SK-N-SH (cell line): ENCODE results near the gene CYP26B1. TPM values are rescaled to one million over a fixed set of nuclear protein-coding genes. Genes with fewer than 3 reads are reported as not detected.
A peak's percentile ranks its signal among the peaks of the same experiment; 100 is the strongest.

Source experiments
- CTCF ChIA-PET: fragments of 300-600, 350-600 bp; formaldehyde crosslinking; extraction: SDS; loops from one replicate; lab custom pipeline; 2021; lab: Yijun Ruan, JAX
- POLR2A ChIA-PET: fragments of 350-600 bp; sonication (Branson Sonifier 250); formaldehyde crosslinking; extraction: SDS; loops from one replicate; lab custom pipeline; 2020; ENCODE audit warnings: antibody characterized with exemption, inconsistent platforms; lab: Yijun Ruan, JAX
- DNase-seq: peaks from one replicate; pipeline ENCODE4 v3.0.0; 2012
- H2AFZ ChIP-seq: fragments of 200-600 bp; sonication (generic); 2 replicates; pipeline ENCODE4 v1.8.1; 2016; ENCODE audit warnings: antibody characterized with exemption, mild to moderate bottlenecking, low read depth
- H3F3A ChIP-seq: fragments of 200-600 bp; sonication (generic); replicated peaks from 2 replicates; pipeline ENCODE3; 2016; ENCODE audit warnings: antibody characterized with exemption, mild to moderate bottlenecking; ENCODE audit not compliant: insufficient read depth
- H3K27ac ChIP-seq, 2 experiments: fragments of 200-500 bp in 1 of 2; fragments of 200-600 bp in 1 of 2; sonication (Bioruptor generic) in 1 of 2; sonication (generic), shearing (Covaris generic) in 1 of 2; 2 replicates each; pipeline versions ENCODE4 v1.5.1 to v1.6.1; 2014 to 2016; ENCODE audit warnings: low read depth in 2 of 2, inconsistent platforms in 1 of 2, low read length in 1 of 2, mild to moderate bottlenecking in 1 of 2, mixed read lengths in 1 of 2
- H3K27me3 ChIP-seq: fragments of 200-600 bp; sonication (generic), shearing (Covaris generic); 2 replicates; pipeline ENCODE4 v1.6.1; 2016; ENCODE audit warnings: mixed run types; ENCODE audit not compliant: insufficient read depth
- H3K36me3 ChIP-seq, 2 experiments: fragments of 200-500 bp in 1 of 2; fragments of 200-600 bp in 1 of 2; sonication (Bioruptor generic) in 1 of 2; sonication (generic) in 1 of 2; replicated peaks in 1 of 2; 2 replicates each; pipeline versions ENCODE3 to v1.5.1; 2014 to 2016; ENCODE audit warnings: low read length in 1 of 2, mild to moderate bottlenecking in 1 of 2; ENCODE audit not compliant: insufficient read depth in 2 of 2, control insufficient read depth in 1 of 2
- H3K4me1 ChIP-seq, 2 experiments: fragments of 200-500 bp in 1 of 2; fragments of 200-600 bp in 1 of 2; sonication (Bioruptor generic) in 1 of 2; sonication (generic), shearing (Covaris generic) in 1 of 2; 2 replicates each; pipeline versions ENCODE4 v1.5.1 to v1.6.1; 2014 to 2016; ENCODE audit warnings: low read depth in 1 of 2, low read length in 1 of 2, mixed run types in 1 of 2; ENCODE audit not compliant: insufficient read depth in 2 of 2, control insufficient read depth in 1 of 2
- H3K4me2 ChIP-seq: fragments of 200-600 bp; sonication (generic), shearing (Covaris generic); 2 replicates; pipeline ENCODE4 v1.6.1; 2017; ENCODE audit warnings: mixed run types
- H3K4me3 ChIP-seq, 2 experiments: fragments of 200-500 bp in 1 of 2; fragments of 200-600 bp in 1 of 2; sonication (Bioruptor generic) in 1 of 2; sonication (generic), shearing (Covaris generic) in 1 of 2; 2 replicates each; pipeline versions ENCODE4 v1.5.1 to v1.8.1; 2014 to 2016; ENCODE audit warnings: low read depth in 2 of 2, inconsistent platforms in 1 of 2, low read length in 1 of 2, mild to moderate bottlenecking in 1 of 2, mixed read lengths in 1 of 2, moderate library complexity in 1 of 2
- H3K79me2 ChIP-seq: fragments of 200-600 bp; sonication (generic); 2 replicates; pipeline ENCODE4 v1.8.1; 2017; ENCODE audit warnings: mild to moderate bottlenecking; ENCODE audit not compliant: insufficient read depth
- H3K9ac ChIP-seq: fragments of 200-600 bp; sonication (generic); 2 replicates; pipeline ENCODE4 v1.6.1; 2017; ENCODE audit warnings: mixed run types
- H3K9me2 ChIP-seq: fragments of 200-600 bp; sonication (generic); 2 replicates; pipeline ENCODE4 v1.6.1; 2017; ENCODE audit warnings: mixed run types
- H3K9me3 ChIP-seq: fragments of 200-600 bp; sonication (generic); 2 replicates; pipeline ENCODE4 v1.6.1; 2017; ENCODE audit warnings: mixed run types, mild to moderate bottlenecking, moderate library complexity
- H4K20me1 ChIP-seq: fragments of 200-600 bp; sonication (generic); 2 replicates; pipeline ENCODE4 v1.6.1; 2017; ENCODE audit warnings: mild to moderate bottlenecking, mixed run types; ENCODE audit not compliant: insufficient read depth
- EZH2phosphoT487 ChIP-seq: fragments of 200-600 bp; sonication (generic); IDR thresholded peaks from 2 replicates; pipeline ENCODE4 v1.6.1; 2017; ENCODE audit warnings: low read depth, mixed run types, mild to moderate bottlenecking, antibody characterized with exemption, moderate library complexity, borderline replicate concordance
- FOXJ3 ChIP-seq: sonication (generic); formaldehyde crosslinking; IDR thresholded peaks from 2 replicates; pipeline ENCODE4 v1.5.1; 2020; ENCODE audit warnings: mild to moderate bottlenecking, missing genetic modification reagents
- FOXM1 ChIP-seq: IDR thresholded peaks from 2 replicates; pipeline ENCODE4 v1.4.0; 2012; ENCODE audit warnings: low read depth, mild to moderate bottlenecking
- GATA2 ChIP-seq: sonication (generic); formaldehyde crosslinking; IDR thresholded peaks from 2 replicates; pipeline ENCODE4 v1.5.0; 2020; ENCODE audit warnings: mild to moderate bottlenecking, missing genetic modification reagents
- IRF3 ChIP-seq: fragments of 150-350 bp; IDR thresholded peaks from 2 replicates; pipeline ENCODE4 v1.6.1; 2016; ENCODE audit warnings: mild to moderate bottlenecking, low read depth, low read length
- MAX ChIP-seq: IDR thresholded peaks from 2 replicates; pipeline ENCODE4 v1.4.0; 2012; ENCODE audit warnings: low read depth
- MEF2A ChIP-seq: IDR thresholded peaks from 2 replicates; pipeline ENCODE4 v1.4.0; 2012; ENCODE audit warnings: low read depth, borderline replicate concordance
- NRF1 ChIP-seq: IDR thresholded peaks from 2 replicates; pipeline ENCODE4 v1.6.1; 2012; ENCODE audit warnings: low read depth, mild to moderate bottlenecking, low read length
- PBX3 ChIP-seq: IDR thresholded peaks from 2 replicates; pipeline ENCODE4; 2012
- RFX5 ChIP-seq: IDR thresholded peaks from 2 replicates; pipeline ENCODE4 v1.6.1; 2012; ENCODE audit warnings: mild to moderate bottlenecking, improper control_type of control experiment, low read length
- RXRA ChIP-seq: IDR thresholded peaks from 2 replicates; pipeline ENCODE4 v1.4.0; 2012; ENCODE audit warnings: low read depth, mild to moderate bottlenecking, borderline replicate concordance
- TAF1 ChIP-seq: IDR thresholded peaks from 2 replicates; pipeline ENCODE4 v1.6.1; 2012; ENCODE audit warnings: low read depth, mild to moderate bottlenecking, low read length, moderate library complexity, borderline replicate concordance
- TCF12 ChIP-seq: IDR thresholded peaks from 2 replicates; pipeline ENCODE4 v1.4.0; 2012
- TEAD4 ChIP-seq: IDR thresholded peaks from 2 replicates; pipeline ENCODE4 v1.4.0; 2012; ENCODE audit warnings: mild to moderate bottlenecking, borderline replicate concordance; ENCODE audit not compliant: insufficient read depth
- USF1 ChIP-seq: IDR thresholded peaks from 2 replicates; pipeline ENCODE4 v1.4.0; 2012; ENCODE audit warnings: low read depth, borderline replicate concordance
- ZBTB33 ChIP-seq: IDR thresholded peaks from 2 replicates; pipeline ENCODE4 v1.4.0; 2012; ENCODE audit warnings: low read depth, borderline replicate concordance
- WGBS: methylation state at CpG from one replicate; pipeline ENCODE4 v1.1.6; 2017; ENCODE audit warnings: low lambda C conversion rate; 5-methylcytosine and 5-hydroxymethylcytosine counted together
- polyA plus RNA-seq, 3 experiments: library from polyadenylated mRNA; depleted of rRNA; stranded (reverse); fragments of >200 nt; gene quantifications; 2 replicates each; pipeline ENCODE4 v1.2.3, GENCODE V29; 2012

CYP26B1 gene
- polyA plus RNA-seq, 1 of the 3 experiments (the other 2 are of a cell fraction): 0.33 TPM

GRCh38 chr2:72145658-72146329, 1.9 kb downstream of the CYP26B1 start:
- H3K27ac ChIP-seq: no peak overlapping the region
- H3K79me2 ChIP-seq: no peaks in the 10 kb centered on the region
- CTCF ChIA-PET: no interaction called here
- peak overlapping the region in 1 of 2 experiments; percentile 41; a peak in 2 of 4 replicates for H3K4me3 ChIP-seq
- no peaks in the 10 kb centered on the region for H4K20me1 ChIP-seq
- no peak overlapping the region for H3K9ac ChIP-seq
- peak; percentile 30 for DNase-seq
- H2AFZ ChIP-seq: no peak overlapping the region
- TF ChIP-seq GATA2 (CRISPR knock-in tag): no peak
- no peak for TF ChIP-seq FOXM1
- no peak for TF ChIP-seq PBX3
- TF ChIP-seq FOXJ3 (CRISPR knock-in tag): no peak
- no peak for TF ChIP-seq USF1
- no peak for TF ChIP-seq TEAD4
- no peak for TF ChIP-seq NRF1
- TF ChIP-seq RXRA: no peak
- POLR2A ChIA-PET: no interaction called here
- 16% methylated on average over 30 of the region's 33 CpGs for WGBS
- H3K27me3 ChIP-seq: peaks cover 56% of the 10 kb centered on the region
- no peaks in the 10 kb centered on the region for H3F3A ChIP-seq
- H3K9me2 ChIP-seq: no peaks in the 10 kb centered on the region
- H3K4me1 ChIP-seq: peaks cover 5 to 34% of the 10 kb centered on the region in 2 experiments; a peak in 2 of 4 replicates
- H3K4me2 ChIP-seq: peak overlapping the region; percentile 79
- H3K36me3 ChIP-seq: no peaks in the 10 kb centered on the region
- H3K9me3 ChIP-seq: no peaks in the 10 kb centered on the region

GRCh38 chr2:72145289-72145657, 2.4 kb downstream of the CYP26B1 start:
- H3K4me2 ChIP-seq: peak overlapping the region; percentile 79
- 2% methylated on average over 12 of the region's 29 CpGs for WGBS
- H3K36me3 ChIP-seq: no peaks in the 10 kb centered on the region
- H3F3A ChIP-seq: no peaks in the 10 kb centered on the region
- no peaks in the 10 kb centered on the region for H3K9me3 ChIP-seq
- H3K27ac ChIP-seq: no peak overlapping the region
- peak overlapping the region; percentile 15 to 41 for H3K4me3 ChIP-seq
- H4K20me1 ChIP-seq: no peaks in the 10 kb centered on the region
- no peaks in the 10 kb centered on the region for H3K79me2 ChIP-seq
- H3K27me3 ChIP-seq: peaks cover 56% of the 10 kb centered on the region
- H3K4me1 ChIP-seq: peaks cover 5 to 31% of the 10 kb centered on the region in 2 experiments; a peak in 2 of 4 replicates
- no peaks in the 10 kb centered on the region for H3K9me2 ChIP-seq
- TF ChIP-seq TAF1 (no peak), MAX (no peak), PBX3 (no peak), TEAD4 (no peak), IRF3 (no peak), MEF2A (no peak), ZBTB33 (no peak), EZH2phosphoT487 (no peak), RFX5 (no peak), TCF12 (no peak)
- peak overlapping the region; percentile 57; the same call in 1 of the 2 replicates for H2AFZ ChIP-seq
- DNase-seq: peak; percentile 69
- ChIA-PET POLR2A (no interaction called here), CTCF (interaction anchor here (0.5 to 0.7 kb wide), 2 partner anchors 416 to 599 kb away, joined by 3 read pairs; no protein-coding TSS in a partner anchor)
- no peak overlapping the region for H3K9ac ChIP-seq
